GM23248 (cell line): Measurements from ENCODE around the gene CEP76. TPM values are rescaled to one million over a fixed set of nuclear protein-coding genes. Genes with fewer than 3 reads are reported as not detected.

Source experiments
- DNase-seq: peaks from one replicate; pipeline ENCODE4 v3.0.0-alpha.2; 2015
- H2AFZ ChIP-seq: fragments of 200-600 bp; sonication (generic); 2 replicates; pipeline ENCODE4 v1.6.1; 2016; ENCODE audit warnings: antibody characterized with exemption
- H3F3A ChIP-seq: fragments of 200-600 bp; sonication (generic); 2 replicates; pipeline ENCODE4 v1.6.1; 2016; ENCODE audit warnings: mild to moderate bottlenecking, antibody characterized with exemption, mixed run types; ENCODE audit not compliant: insufficient read depth
- H3K27ac ChIP-seq: fragments of 200-600 bp; sonication (generic); 2 replicates; pipeline ENCODE4 v1.5.1; 2016; ENCODE audit warnings: mild to moderate bottlenecking
- H3K27me3 ChIP-seq: fragments of 200-600 bp; sonication (generic); replicated peaks from 2 replicates; pipeline ENCODE4 v1.6.1; 2016; ENCODE audit warnings: mild to moderate bottlenecking; ENCODE audit not compliant: insufficient read depth
- H3K36me3 ChIP-seq: fragments of 200-600 bp; sonication (generic); 2 replicates; pipeline ENCODE4 v1.6.1; 2016; ENCODE audit warnings: low read depth, mild to moderate bottlenecking
- H3K4me1 ChIP-seq: fragments of 200-600 bp; sonication (generic); 2 replicates; pipeline ENCODE4 v1.6.1; 2016; ENCODE audit warnings: mild to moderate bottlenecking; ENCODE audit not compliant: insufficient read depth
- H3K4me2 ChIP-seq: fragments of 200-600 bp; sonication (generic); one replicate; pipeline ENCODE4 v1.6.1; 2016; ENCODE audit warnings: mild to moderate bottlenecking; ENCODE audit not compliant: unreplicated experiment
- H3K4me3 ChIP-seq: fragments of 200-600 bp; sonication (generic); 2 replicates; pipeline ENCODE4 v1.5.1; 2016; ENCODE audit warnings: mild to moderate bottlenecking
- H3K79me2 ChIP-seq: fragments of 200-600 bp; sonication (generic); 2 replicates; pipeline ENCODE4 v1.6.1; 2016; ENCODE audit warnings: mild to moderate bottlenecking; ENCODE audit not compliant: insufficient read depth
- H3K9ac ChIP-seq: fragments of 200-600 bp; sonication (generic); 2 replicates; pipeline ENCODE4 v1.6.1; 2016; ENCODE audit warnings: mild to moderate bottlenecking
- H3K9me2 ChIP-seq: fragments of 200-600 bp; sonication (generic); 2 replicates; pipeline ENCODE4 v1.6.1; 2016; ENCODE audit warnings: mixed run types, mild to moderate bottlenecking, moderate library complexity; ENCODE audit not compliant: insufficient read depth
- H3K9me3 ChIP-seq: fragments of 200-600 bp; sonication (generic); one replicate; pipeline ENCODE4 v1.6.1; 2017; ENCODE audit warnings: low read depth
- H4K20me1 ChIP-seq: fragments of 200-600 bp; sonication (generic); 2 replicates; pipeline ENCODE4 v1.6.0; 2016; ENCODE audit not compliant: insufficient read depth
- EZH2 ChIP-seq: fragments of 200-600 bp; sonication (generic); IDR thresholded peaks from 2 replicates; pipeline ENCODE4 v1.6.1; 2018; ENCODE audit warnings: antibody characterized with exemption, mild to moderate bottlenecking; ENCODE audit not compliant: insufficient read depth, poor library complexity, severe bottlenecking
- EZH2phosphoT487 ChIP-seq: fragments of 200-600 bp; sonication (generic); IDR thresholded peaks from 2 replicates; pipeline ENCODE4 v1.6.1; 2018; ENCODE audit warnings: antibody characterized with exemption, moderate library complexity, mild to moderate bottlenecking, low read depth; ENCODE audit not compliant: insufficient read depth
- WGBS, 2 experiments: methylation state at CpG; one replicate each; pipeline ENCODE4 v1.1.6; 2015 to 2017; ENCODE audit warnings: low lambda C conversion rate in 2 of 2, low coverage in 1 of 2; ENCODE audit errors: missing lambda C conversion rate in 2 of 2; 5-methylcytosine and 5-hydroxymethylcytosine counted together
- in situ Hi-C: fragments of 300-500 bp; cut with MboI; formaldehyde crosslinking; loops from 2 replicates; pipeline ENCODE4 v1.15.0; 2020
- polyA plus RNA-seq: library from polyadenylated mRNA; unstranded; fragments of >200 nt; fragmentation: Nextera tagmentation; extraction: Ambion mirVana; gene quantifications from 2 replicates; pipeline ENCODE4 v1.2.1, GENCODE V29; 2016
- total RNA-seq: library from RNA; depleted of rRNA; stranded (reverse); fragments of >200 nt; shearing (Covaris generic); gene quantifications from 2 replicates; pipeline ENCODE4 v1.2.3, GENCODE V29; 2014

CEP76 gene
- total and polyA plus RNA-seq, 2 experiments from 2014 or later: 6.5 to 11.8 TPM

GRCh38 chr18:12659904-12660605 is 42.5 kb downstream of the CEP76 start:
- peaks cover 4% of the 10 kb centered on the region for H4K20me1 ChIP-seq
- peaks cover 14% of the 10 kb centered on the region; the same call in 1 of the 2 replicates for H3K4me1 ChIP-seq
- no peak overlapping the region for H3K9ac ChIP-seq
- H2AFZ ChIP-seq: no peak overlapping the region
- peaks cover 27% of the 10 kb centered on the region for H3F3A ChIP-seq
- no peak overlapping the region for H3K4me2 ChIP-seq
- in situ Hi-C loops: loop anchor here (10.0 kb wide), 1 partner anchor 55 kb away; no protein-coding TSS in a partner anchor
- H3K27me3 ChIP-seq: no peaks in the 10 kb centered on the region
- H3K9me2 ChIP-seq: no peaks in the 10 kb centered on the region
- WGBS, 2 experiments: 84 to 88% methylated on average over 9 of the region's 9 CpGs
- no peak for TF ChIP-seq EZH2phosphoT487
- DNase-seq: peak; percentile 75
- peaks cover 16% of the 10 kb centered on the region for H3K79me2 ChIP-seq
- no peaks in the 10 kb centered on the region for H3K9me3 ChIP-seq
- H3K27ac ChIP-seq: no peak overlapping the region
- no peaks in the 10 kb centered on the region for H3K36me3 ChIP-seq
- H3K4me3 ChIP-seq: no peak overlapping the region

GRCh38 chr18:12658426-12659138 is 43.9 kb downstream of the CEP76 start:
- H3K27ac ChIP-seq: peak overlapping the region; percentile 79
- in situ Hi-C loops: no loop called here
- DNase-seq: peak; percentile 58
- H3K27me3 ChIP-seq: no peaks in the 10 kb centered on the region
- peak overlapping the region; percentile 81 for H2AFZ ChIP-seq
- H3F3A ChIP-seq: peaks cover 28% of the 10 kb centered on the region
- H3K4me3 ChIP-seq: peak overlapping the region; percentile 81
- no peaks in the 10 kb centered on the region for H3K36me3 ChIP-seq
- no peak for TF ChIP-seq EZH2
- no peak for TF ChIP-seq EZH2phosphoT487
- H3K4me1 ChIP-seq: peaks cover 16% of the 10 kb centered on the region
- H3K9me2 ChIP-seq: no peaks in the 10 kb centered on the region
- WGBS, 2 experiments: 40 to 48% methylated on average over 27 to 35 of the region's 42 CpGs
- H3K9me3 ChIP-seq: no peaks in the 10 kb centered on the region
- peaks cover 4% of the 10 kb centered on the region for H4K20me1 ChIP-seq
- H3K9ac ChIP-seq: peak overlapping the region; percentile 92
- peaks cover 30% of the 10 kb centered on the region for H3K79me2 ChIP-seq
- H3K4me2 ChIP-seq: peak overlapping the region; percentile 75

GRCh38 chr18:12657684-12658425 is 44.7 kb downstream of the CEP76 start, which contains the start of gene SPIRE1:
SPIRE1 (minus strand) TSS chr18:12658107; CDS start chr18:12657866, 241 bp downstream.
- Histone ChIP-seq H3K4me2 (peak within 1 kb of the TSS; percentile 86), H3K9me2 (no peaks in the 10 kb centered on the region), H3K79me2 (peaks cover 38% of the 10 kb centered on the region), H3F3A (peaks cover 35% of the 10 kb centered on the region), H3K27ac (peak within 1 kb of the TSS; percentile 79), H3K27me3 (no peaks in the 10 kb centered on the region), H3K9ac (peak within 1 kb of the TSS; percentile 92), H3K4me3 (peak within 1 kb of the TSS; percentile 81), H3K4me1 (peaks cover 24% of the 10 kb centered on the region), H2AFZ (peak within 1 kb of the TSS; percentile 81), H4K20me1 (peaks cover 5% of the 10 kb centered on the region), H3K36me3 (no peaks in the 10 kb centered on the region), H3K9me3 (no peaks in the 10 kb centered on the region)
- DNase-seq: peak; percentile 80
- 1 to 2% methylated on average over 39 to 62 of the region's 112 CpGs for WGBS, 2 experiments
- TF ChIP-seq EZH2phosphoT487: no peak
- TF ChIP-seq EZH2: no peak
- in situ Hi-C loops: no loop called here
